ENCODE measurements around the gene MUC6.

Gene MUC6

GRCh38 chr11:1006762-1007161, 29.8 kb downstream of the MUC6 start:
- no peak for DNase-seq

DNA sequence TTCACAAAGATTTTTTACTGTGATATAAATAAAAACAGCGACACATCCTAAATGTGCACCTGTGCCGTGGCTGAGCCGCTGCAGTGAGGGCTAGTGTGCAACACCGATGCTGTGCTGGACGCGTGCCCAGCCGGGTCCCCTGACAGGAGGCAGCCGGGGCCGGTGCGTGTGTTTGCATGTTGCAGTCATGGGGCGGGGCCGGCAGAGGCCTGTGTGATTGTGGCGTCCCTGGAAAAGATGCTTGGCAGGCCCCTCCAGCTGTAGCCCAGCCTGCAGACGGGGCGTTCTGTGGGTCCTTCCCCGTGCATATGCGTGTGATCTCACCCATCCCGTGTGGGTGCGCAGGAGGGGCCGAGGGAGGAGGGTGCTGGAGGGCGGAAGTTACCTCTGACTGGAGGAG, 30.6 kb downstream of the MUC6 start:
- DNase-seq = no peak

GRCh38 chr11:1003159-1003558, 33.4 kb downstream of the MUC6 start:
- no peak for DNase-seq

DNA sequence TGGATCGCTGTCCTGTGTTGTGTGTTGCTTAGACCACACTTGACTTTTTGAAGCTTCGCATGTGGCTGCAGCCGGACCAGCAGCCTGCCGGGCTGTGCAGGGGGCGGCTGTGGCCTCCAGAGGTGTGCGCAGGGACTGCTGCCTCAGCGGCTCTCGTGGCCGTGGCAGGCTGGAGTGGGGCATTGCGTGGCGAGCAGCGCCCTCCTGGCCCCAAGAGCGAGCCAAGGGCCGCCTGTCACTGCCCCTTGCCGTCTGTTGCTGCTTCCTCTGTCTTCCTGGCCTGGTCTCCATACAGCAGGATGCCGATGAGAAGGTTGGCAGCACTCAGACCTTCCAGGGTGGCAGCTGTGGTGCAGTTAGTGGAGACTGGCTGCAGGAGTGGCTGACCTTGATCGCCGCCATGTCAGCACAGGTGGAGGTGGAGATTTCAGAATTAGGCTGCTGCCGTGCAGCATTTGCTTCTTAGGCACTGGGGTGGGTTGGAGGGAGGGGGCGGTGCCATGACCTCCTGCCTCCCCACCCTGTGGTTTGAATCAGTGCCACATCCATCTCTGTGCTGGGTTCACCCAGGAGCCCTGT, 34.0 kb downstream of the MUC6 start:
- no peak for DNase-seq

GRCh38 chr11:1001617-1002405, 34.7 kb downstream of the MUC6 start:
- DNase-seq = no peak

DNA sequence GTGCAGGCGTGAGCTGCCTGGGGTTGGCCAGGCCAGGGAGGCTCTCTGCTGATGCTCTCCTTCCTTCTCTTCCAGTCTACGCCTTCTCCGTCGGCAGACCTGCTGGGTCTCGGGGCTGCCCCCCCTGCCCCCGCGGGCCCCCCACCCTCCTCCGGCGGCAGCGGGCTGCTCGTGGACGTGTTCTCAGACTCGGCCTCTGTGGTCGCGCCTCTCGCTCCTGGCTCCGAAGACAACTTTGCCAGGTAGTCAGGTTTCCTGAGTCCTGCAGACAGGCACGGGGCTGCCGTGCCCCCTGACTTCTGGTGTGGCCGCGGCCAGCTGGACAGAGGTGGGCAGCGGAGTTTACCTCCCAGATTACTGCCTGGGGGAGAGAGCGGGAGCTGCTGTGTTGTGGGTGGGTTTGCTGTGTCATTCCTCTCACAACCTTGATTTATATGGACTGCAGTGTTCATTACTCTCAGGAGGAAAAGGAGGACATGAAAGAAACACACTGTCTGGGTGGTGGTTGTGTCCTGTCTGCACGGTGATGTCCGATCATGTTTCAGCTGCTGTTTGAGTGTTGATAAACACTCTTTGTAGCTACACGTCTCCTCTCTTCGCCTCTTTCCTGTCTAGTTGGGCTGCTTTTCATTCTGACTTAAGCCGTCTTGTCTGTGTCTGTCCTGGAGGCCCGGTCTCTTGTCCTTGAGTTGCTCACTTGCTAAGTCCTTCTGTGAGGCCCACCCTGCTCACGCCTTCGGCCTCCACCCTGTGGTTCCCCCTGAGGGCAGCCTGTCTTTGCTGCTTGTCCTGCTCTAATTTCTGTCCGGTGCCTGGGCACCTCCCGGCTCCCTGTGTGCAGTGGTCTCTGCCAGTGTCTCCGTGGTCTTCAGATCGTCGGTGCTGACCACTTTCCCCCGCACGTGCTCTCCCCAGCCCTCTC, 35.9 kb downstream of the MUC6 start:
- no peak for DNase-seq

GRCh38 chr11:999009-999408, 37.5 kb downstream of the MUC6 start:
- no peak for DNase-seq

- DNase-seq = no peak
These were observed 38.6 kb downstream of the MUC6 start for GRCh38 chr11:997907-998306.

GRCh38 chr11:996681-997080, 39.8 kb downstream of the MUC6 start:
- no peak for DNase-seq

DNA sequence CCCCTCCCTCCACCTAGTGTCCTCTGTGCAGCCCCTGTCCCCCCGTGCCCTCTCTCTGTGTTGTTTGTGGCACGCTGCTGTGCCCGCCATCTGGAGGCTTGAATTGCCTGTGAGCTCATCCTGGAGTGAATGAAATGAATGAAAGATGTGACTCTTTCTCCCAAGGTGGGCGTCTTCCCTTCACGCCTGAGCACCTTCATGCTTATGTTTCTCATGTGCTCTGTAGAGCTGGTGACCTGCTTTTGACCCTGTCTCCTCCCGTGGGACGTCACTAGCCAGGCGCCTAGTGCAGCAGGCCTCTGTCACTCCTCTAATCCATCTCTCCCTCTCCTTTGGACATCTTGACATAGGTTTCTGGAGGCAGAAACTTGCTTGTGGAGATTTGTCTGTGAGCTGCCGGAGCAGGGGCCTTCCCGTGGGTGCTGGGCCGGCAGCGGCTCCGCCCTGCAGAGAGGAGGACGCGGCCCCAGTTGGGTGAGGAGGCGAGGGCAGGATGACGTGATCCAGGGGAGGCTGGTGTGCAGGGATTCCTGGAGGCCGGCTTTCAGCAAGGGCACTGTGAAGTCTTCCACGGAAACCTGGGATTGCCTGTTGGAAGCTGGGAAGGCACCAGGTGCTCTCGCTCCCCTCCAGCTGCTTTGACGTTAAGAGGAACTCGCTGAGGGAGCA, 40.6 kb downstream of the MUC6 start:
- no peak for DNase-seq

DNA sequence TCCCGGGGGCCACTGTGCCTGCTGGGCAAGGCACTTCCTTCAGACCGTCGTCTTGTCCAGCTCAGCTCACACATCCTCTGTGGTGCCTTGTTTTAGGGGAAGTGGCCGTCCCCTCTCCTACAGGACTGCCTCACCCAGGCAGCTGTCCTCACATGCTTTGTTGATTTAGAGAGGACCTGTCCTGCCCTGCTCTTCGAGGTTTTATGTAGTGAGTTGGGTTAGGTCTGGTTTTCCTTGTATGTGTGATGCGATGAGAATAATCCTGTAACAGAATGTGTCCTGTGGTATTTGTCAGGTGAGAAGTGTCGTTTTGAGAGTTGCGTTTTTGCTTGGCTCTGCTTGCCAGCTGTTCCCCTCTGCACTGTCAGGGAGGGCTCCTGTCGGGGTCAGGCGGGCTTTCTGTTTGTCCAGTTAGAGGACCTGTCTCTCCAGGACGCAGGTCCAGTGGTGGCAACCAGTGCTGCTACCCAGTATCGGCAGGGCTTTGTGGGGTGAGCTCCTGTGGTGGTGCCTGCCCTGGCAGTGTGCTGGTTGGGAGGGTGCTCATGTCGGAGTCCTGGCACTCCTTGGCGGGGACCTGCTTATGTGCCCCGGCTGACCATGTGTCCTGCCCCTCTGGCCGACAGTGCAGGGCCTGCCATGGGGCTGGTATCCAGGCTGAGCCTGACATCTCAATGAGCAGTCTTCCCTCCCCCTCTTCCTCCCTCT, 41.3 kb downstream of the MUC6 start:
- DNase-seq = peak in 1 of 4 experiments; percentile 29

DNA sequence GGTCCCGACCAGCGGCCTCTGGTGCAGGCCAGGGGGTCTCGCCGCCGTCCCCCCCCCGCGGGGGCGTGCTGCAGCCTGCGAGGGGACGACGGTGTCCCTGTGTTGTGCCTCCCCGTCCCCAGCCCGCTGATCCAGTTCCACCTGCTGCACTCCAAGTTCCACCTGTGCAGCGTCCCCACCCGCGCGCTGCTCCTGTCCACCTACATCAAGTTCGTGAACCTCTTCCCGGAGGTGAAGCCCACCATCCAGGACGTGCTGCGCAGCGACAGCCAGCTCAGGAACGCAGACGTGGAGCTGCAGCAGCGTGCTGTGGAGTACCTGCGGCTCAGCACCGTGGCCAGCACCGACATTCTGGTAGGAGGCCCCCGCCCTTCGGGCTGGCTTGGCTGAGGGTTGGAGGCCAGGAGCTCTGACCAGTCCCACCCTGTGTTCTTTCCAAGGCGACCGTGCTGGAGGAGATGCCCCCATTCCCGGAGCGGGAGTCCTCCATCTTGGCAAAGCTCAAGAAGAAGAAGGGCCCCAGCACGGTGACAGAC, 42.8 kb downstream of the MUC6 start:
- no peak for DNase-seq

GRCh38 chr11:992577-992976, 43.9 kb downstream of the MUC6 start:
- no peak for DNase-seq

GRCh38 chr11:991711-992307, 44.7 kb downstream of the MUC6 start:
- no peak for DNase-seq

GRCh38 chr11:991034-991433, 45.5 kb downstream of the MUC6 start:
- no peak for DNase-seq

DNA sequence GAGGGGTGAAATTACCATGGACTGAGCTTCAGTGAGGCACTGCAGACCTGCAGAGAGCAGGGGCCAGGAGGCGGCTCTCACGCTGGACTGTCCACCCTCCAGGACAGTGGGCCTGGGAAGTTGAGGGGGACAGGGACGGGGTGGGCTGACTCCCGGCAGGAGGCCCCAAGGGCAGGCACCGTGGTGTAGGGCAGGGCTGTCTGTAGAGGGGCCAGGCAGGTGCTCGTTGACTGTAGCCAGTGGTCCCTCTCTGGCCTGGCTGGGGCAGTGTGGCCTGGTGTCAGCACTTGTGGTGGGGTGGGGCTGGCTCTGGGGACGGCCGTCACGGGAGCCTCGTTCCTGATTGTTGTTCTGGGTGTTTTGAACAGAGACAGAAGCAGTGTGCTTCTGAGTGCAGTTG, 46.4 kb downstream of the MUC6 start:
- no peak for DNase-seq

GRCh38 chr11:987671-988070, 48.8 kb downstream of the MUC6 start:
- DNase-seq = no peak

GRCh38 chr11:986952-987305, 49.6 kb downstream of the MUC6 start:
- DNase-seq = no peak

DNA sequence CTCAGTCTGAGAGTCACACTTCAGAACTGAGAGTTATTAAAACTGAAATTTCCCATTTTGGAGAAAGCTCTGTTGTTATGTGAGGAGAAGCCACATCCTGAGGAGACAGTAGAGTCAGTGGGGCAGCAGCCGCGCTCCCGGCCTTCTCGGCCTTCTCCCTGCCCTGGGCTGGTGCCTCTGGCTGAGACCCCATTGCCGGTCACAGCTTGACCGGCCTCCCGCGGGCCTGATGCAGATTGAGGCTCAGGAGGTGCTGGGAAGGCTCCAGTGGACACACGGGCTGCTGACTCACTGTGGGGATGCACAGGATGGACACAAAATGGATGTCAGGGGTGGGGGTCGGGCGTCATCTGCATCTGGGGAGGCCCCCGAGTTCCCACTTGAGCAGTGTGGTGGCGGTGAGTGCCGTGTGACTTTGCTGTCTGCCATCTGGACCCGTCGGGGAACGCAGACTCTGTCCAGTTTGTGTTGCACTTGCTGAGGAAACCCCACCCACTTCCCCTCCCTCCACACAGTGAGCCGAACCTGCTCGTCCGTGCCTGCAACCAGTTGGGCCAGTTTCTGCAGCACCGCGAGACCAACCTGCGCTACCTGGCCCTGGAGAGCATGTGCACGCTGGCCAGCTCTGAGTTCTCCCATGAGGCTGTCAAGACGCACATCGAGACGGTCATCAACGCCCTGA, 50.1 kb downstream of the MUC6 start:
- DNase-seq = no peak

DNA sequence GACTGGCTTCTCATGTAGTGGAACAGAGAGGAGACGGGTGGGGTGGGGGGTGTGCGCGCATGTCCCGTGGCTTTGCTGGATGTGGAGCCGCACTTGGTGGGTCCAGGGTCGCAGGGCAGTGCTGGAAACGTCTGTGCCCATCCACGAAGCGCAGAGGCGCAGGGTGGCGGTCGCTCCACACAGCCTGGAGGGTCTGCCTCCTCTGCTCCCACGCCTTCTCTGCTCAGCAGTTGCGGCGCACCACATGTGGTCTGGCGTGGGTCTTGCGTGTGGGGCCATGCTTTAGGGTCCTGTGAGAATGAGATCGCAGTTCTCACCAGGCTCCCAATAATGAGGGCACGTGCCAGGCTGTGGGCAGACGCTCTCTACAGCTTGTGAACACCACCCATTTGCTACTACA, 50.7 kb downstream of the MUC6 start:
- DNase-seq = no peak

- DNase-seq = no peak
These were observed 51.1 kb downstream of the MUC6 start for GRCh38 chr11:985406-985805.

Measured in suppressor macrophage (primary cell).